Measurements from ENCODE around the gene PDGFC.

Gene PDGFC

DNA sequence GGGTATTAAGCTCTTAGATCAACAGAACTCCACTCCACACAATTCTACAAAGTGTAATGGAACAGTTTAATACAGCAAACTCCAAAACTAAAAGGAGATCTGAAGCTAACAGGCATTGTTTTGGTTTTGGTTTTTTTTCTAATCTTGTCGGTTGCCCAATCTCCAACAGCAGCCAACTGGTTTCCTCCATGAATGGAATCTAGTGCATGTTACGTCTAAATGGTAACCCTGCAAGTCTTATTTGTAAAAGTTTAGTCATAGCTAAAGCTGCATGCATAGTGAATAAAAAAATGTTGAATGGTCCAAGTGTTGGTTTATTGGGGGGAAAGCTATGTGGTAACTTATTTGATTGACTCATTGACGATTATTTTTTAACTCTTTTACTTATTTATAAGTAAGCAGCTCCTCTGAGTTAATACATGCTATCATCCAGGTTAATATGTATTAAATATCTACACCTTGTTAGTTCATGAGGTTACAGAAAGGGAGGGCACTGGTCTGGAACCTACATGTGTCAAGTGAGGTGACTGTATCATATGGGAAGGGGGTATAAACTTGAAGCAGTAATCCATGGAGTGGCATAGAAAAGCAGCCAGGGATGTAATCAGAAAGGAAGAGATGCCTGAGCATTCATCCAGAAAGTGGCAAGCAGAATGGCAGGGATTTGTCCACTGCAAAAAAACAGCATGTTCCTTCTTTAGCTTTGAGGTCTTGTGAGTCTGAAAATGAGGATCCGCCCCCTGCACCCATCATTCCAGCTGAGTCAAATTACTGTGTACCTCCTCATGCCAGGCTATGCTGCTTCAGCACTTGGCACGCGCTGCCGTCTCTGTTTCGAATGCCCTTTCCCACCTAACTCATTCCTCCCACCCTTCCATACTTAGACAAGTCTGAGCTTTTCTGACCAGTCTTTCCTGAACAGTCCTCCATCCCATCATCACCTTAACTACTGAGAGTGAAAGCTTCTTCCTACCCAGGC is 81.7 kb downstream of the PDGFC start:
- TF ChIP-seq, protein P1, sequence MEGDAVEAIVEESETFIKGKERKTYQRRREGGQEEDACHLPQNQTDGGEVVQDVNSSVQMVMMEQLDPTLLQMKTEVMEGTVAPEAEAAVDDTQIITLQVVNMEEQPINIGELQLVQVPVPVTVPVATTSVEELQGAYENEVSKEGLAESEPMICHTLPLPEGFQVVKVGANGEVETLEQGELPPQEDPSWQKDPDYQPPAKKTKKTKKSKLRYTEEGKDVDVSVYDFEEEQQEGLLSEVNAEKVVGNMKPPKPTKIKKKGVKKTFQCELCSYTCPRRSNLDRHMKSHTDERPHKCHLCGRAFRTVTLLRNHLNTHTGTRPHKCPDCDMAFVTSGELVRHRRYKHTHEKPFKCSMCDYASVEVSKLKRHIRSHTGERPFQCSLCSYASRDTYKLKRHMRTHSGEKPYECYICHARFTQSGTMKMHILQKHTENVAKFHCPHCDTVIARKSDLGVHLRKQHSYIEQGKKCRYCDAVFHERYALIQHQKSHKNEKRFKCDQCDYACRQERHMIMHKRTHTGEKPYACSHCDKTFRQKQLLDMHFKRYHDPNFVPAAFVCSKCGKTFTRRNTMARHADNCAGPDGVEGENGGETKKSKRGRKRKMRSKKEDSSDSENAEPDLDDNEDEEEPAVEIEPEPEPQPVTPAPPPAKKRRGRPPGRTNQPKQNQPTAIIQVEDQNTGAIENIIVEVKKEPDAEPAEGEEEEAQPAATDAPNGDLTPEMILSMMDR (IDR thresholded peaks at IDR 0.05; ENCODE audit: insufficient read depth, missing control alignments), result no peak
- FAIRE-seq (no peak), DNase-seq (ENCODE audit: insufficient read length, low spot score) (no peak)

DNA sequence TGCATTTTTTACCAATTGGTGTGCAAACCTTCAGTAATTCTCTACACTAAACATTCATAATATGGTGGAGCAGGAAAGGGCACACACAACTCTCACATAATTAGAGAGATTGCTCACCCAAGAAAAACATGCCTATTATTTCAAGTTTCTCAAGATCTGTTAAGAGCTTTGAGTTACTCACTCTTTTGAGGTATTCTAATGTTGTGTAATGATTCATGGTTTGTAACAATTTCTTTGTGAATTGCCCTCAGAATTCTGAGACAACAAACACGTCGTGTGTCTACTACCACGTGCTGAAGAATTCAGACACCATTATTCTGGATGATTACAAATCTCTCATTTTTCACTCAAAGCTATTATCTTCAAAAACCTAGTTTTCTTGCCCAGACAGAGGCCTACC is 82.8 kb downstream of the PDGFC start:
- TF ChIP-seq, protein P1 (IDR thresholded peaks at IDR 0.05; ENCODE audit: insufficient read depth, missing control alignments), result no peak
- DNase-seq (ENCODE audit: insufficient read length, low spot score) (no peak), FAIRE-seq (no peak)

DNA sequence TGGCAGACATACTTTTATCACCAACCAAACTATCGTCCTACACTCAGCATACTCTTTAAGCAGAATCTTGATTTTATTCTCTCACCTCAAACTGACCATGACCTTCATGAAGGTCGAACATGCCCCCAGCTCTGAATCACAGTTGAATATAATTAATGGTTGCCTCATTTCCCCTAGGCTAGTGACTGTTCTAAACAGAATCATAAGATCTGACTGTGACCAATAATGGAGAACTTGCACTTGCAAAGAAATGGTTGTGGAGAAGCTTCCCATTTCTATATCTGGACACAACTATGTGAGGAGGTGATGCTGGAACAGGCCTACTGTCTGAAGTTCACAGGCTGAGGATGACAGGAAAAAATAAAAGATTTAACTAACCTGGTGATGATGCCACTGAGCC is 85.1 kb downstream of the PDGFC start:
- TF ChIP-seq, protein P1 (IDR thresholded peaks at IDR 0.05; ENCODE audit: insufficient read depth, missing control alignments), result no peak

DNA sequence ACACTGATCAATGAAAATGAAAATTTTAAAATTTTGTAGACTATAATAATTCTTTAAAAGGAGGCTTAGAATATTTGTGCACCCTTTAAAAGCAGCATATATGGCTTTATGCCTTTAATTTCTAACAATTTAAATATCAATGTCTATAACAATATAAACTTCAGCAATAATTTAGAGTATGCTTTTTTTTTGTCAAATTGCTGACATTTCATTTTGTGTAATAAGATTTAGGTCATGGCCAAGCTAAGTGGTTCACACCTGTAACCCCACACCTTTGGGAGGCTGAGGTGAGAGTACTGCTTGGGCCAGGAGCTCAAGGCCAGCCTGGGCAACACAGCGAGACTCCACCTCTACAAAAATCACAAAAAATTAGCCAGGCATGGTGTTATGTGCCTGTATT is 86.2 kb downstream of the PDGFC start:
- DNase-seq (ENCODE audit: insufficient read length, low spot score) (no peak), FAIRE-seq (no peak)
- TF ChIP-seq, protein P1 (IDR thresholded peaks at IDR 0.05; ENCODE audit: insufficient read depth, missing control alignments), result no peak

More for the DNA sequence above, 85.1 kb downstream of the PDGFC start:
- FAIRE-seq (no peak), DNase-seq (ENCODE audit: insufficient read length, low spot score) (no peak)

DNA sequence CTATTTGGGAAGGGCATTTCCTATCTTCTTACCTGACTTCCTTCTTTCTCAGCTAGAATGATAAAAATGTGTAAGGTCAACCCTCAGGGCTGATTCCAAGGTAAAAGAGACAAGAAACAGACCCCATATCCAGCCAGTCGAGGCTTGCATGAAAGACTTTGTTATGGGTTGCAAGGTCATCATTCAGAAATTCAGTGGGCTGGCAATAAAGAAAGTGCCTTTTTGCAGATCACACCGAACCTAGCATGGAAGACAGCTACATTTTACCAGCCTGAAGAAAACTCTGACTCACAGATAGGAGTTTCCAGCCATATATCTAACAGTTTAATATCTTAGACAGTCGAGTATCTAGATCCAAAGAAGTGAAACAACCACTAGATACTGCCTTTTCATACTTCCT is 87.4 kb downstream of the PDGFC start:
- FAIRE-seq, result no peak
- TF ChIP-seq, protein P1 (IDR thresholded peaks at IDR 0.05; ENCODE audit: insufficient read depth, missing control alignments), result no peak
- no peak for DNase-seq (ENCODE audit: insufficient read length, low spot score)

DNA sequence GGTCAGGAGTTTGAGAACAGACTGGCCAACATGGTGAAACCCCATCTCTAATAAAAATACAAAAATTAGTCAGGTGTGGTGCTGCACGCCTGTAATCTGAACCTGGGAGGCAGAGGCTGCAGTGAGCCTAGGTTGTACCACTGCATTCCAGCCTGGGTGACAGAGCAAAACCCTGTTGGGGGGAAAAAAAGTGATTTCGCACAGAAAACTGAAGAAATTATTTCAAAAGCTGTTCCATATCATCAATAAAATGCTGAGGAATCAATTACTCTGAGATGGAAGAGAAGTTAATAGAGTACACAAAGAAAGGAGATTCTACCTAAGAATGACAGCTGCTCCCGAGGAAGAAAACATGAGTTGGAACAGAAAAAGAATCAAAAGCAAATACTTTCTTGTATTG is 95.9 kb downstream of the PDGFC start:
- TF ChIP-seq, protein P1 (IDR thresholded peaks at IDR 0.05; ENCODE audit: insufficient read depth, missing control alignments), result no peak
- DNase-seq (ENCODE audit: insufficient read length, low spot score), result no peak
- FAIRE-seq, result no peak

DNA sequence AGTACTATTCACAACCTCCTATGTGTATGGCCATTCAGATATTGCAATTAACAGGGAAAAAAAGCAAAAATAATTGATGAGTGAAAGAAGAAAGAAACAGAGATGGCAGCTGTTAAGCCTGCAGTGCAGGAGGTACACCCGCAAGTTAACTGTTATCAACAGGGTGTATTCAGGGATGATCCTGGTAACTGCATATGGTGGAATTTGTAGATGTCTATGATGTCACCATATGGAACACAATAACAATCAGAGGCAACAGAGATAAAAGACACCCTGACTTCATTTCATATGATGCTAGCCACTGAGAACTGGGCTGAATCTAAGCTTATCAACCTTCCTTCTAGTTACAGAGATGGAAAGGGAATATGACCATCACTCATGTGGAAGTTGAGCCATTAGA is 96.5 kb downstream of the PDGFC start:
- TF ChIP-seq, protein P1 (IDR thresholded peaks at IDR 0.05; ENCODE audit: insufficient read depth, missing control alignments), result no peak
- DNase-seq (ENCODE audit: insufficient read length, low spot score) (no peak), FAIRE-seq (no peak)

Data from D721Med (cell line).